ENCODE measurements around the gene ULK4.

- TF ChIP-seq SIN3A (IDR thresholded peaks at IDR 0.05; ENCODE audit: borderline replicate concordance, insufficient read depth, low read depth, low read length) (no peak), CTCF (IDR thresholded peaks at IDR 0.05) (no peak), POLR2AphosphoS5 (IDR thresholded peaks at IDR 0.05; ENCODE audit: low read depth, low read length) (no peak), TCF7L2 (IDR thresholded peaks at IDR 0.05; ENCODE audit: low read depth, low read length) (no peak), REST (IDR thresholded peaks at IDR 0.05; ENCODE audit: insufficient read depth in 1 of 2, low read depth in 2 of 2, low read length in 1 of 2) (no peak)
Measured at GRCh38 chr3:41627477-41628087, 334.3 kb downstream of the ULK4 start.
